Fibroblast of lung (primary cell): ENCODE measurements around the gene PDGFC. TPM values are rescaled to one million over a fixed set of nuclear protein-coding genes. Genes with fewer than 3 reads are reported as not detected.

Source experiments
- DNase-seq, 2 donors: peaks; one replicate each; pipeline versions ENCODE4 v3.0.0 to v3.0.0-alpha.2; 2010; ENCODE audit warnings: low read depth in 2 of 2
- H2AFZ ChIP-seq: 2 replicates; pipeline ENCODE4 v1.5.1; 2012; ENCODE audit warnings: low read length, control low read depth, inconsistent platforms
- H3K27ac ChIP-seq: 2 replicates; pipeline ENCODE4 v1.5.1; 2011; ENCODE audit warnings: low read length, control low read depth; ENCODE audit not compliant: insufficient read depth
- H3K27me3 ChIP-seq: 2 replicates; pipeline ENCODE4 v1.5.1; 2011; ENCODE audit warnings: mild to moderate bottlenecking, low read length; ENCODE audit not compliant: control insufficient read depth, insufficient read depth
- H3K36me3 ChIP-seq: 2 replicates; pipeline ENCODE4 v1.5.1; 2011; ENCODE audit warnings: low read length; ENCODE audit not compliant: control insufficient read depth, insufficient read depth
- H3K4me1 ChIP-seq: 2 replicates; pipeline ENCODE4 v1.5.1; 2011; ENCODE audit warnings: low read length; ENCODE audit not compliant: control insufficient read depth, insufficient read depth; ENCODE audit errors: extremely low read depth
- H3K4me2 ChIP-seq: 2 replicates; pipeline ENCODE4 v1.5.1; 2011; ENCODE audit warnings: low read length, control low read depth; ENCODE audit not compliant: insufficient read depth; ENCODE audit errors: extremely low read depth
- H3K4me3 ChIP-seq, 4 experiments: fragments of 200-600 bp in 1 of 4; sonication (generic) in 1 of 4; replicated peaks in 1 of 4; 2 replicates each; pipeline ENCODE4 v1.5.1; 2011 to 2016; ENCODE audit warnings: low read length in 4 of 4, low read depth in 3 of 4, mild to moderate bottlenecking in 3 of 4, control low read depth in 2 of 4, inconsistent platforms in 1 of 4, mixed read lengths in 1 of 4; ENCODE audit not compliant: insufficient read depth in 1 of 4; ENCODE audit errors: control extremely low read depth in 1 of 4
- H3K79me2 ChIP-seq: 2 replicates; pipeline ENCODE4 v1.5.1; 2012; ENCODE audit warnings: mild to moderate bottlenecking, low read length, inconsistent platforms; ENCODE audit not compliant: control insufficient read depth, insufficient read depth
- H3K9ac ChIP-seq: 2 replicates; pipeline ENCODE4 v1.5.1; 2011; ENCODE audit warnings: mild to moderate bottlenecking, low read length, control low read depth; ENCODE audit not compliant: insufficient read depth
- H3K9me3 ChIP-seq: 2 replicates; pipeline ENCODE4 v1.5.1; 2012; ENCODE audit warnings: low read depth, low read length; ENCODE audit not compliant: control insufficient read depth, insufficient read depth
- H4K20me1 ChIP-seq: 2 replicates; pipeline ENCODE4 v1.5.1; 2011; ENCODE audit warnings: low read length; ENCODE audit not compliant: control insufficient read depth, insufficient read depth; ENCODE audit errors: extremely low read depth
- CTCF ChIP-seq, 2 donors: IDR thresholded peaks in 1 of 2; conservative IDR thresholded peaks in 1 of 2; 1 replicate in 1 of 2; 2 replicates in 1 of 2; pipeline ENCODE4 v1.5.1; 2011 to 2012; ENCODE audit warnings: low read length in 2 of 2, control low read depth in 1 of 2, inconsistent platforms in 1 of 2, low read depth in 1 of 2, mild to moderate bottlenecking in 1 of 2
- EZH2 ChIP-seq: IDR thresholded peaks from 2 replicates; pipeline ENCODE4 v1.5.1; 2012; ENCODE audit warnings: low read length, control low read depth, mild to moderate bottlenecking; ENCODE audit errors: missing control alignments
- polyA plus RNA-seq, 2 donors: library from polyadenylated mRNA; depleted of rRNA in 1 of 2; stranded (reverse) in 1 of 2; unstranded in 1 of 2; fragments of >200 nt; gene quantifications; 2 replicates each; pipeline ENCODE4 v1.2.1, GENCODE V29; 2011 to 2012; ENCODE audit warnings: missing spikeins in 1 of 2
- total RNA-seq: library from RNA; depleted of rRNA; stranded (reverse); fragments of >200 nt; gene quantifications from 2 replicates; pipeline ENCODE4 v1.2.1, GENCODE V29; 2014

Gene PDGFC
- total and polyA plus RNA-seq, 2 donors (not counting 1 experiment from before 2014, with no cell fraction given), result 43.4 to 103 TPM

DNA sequence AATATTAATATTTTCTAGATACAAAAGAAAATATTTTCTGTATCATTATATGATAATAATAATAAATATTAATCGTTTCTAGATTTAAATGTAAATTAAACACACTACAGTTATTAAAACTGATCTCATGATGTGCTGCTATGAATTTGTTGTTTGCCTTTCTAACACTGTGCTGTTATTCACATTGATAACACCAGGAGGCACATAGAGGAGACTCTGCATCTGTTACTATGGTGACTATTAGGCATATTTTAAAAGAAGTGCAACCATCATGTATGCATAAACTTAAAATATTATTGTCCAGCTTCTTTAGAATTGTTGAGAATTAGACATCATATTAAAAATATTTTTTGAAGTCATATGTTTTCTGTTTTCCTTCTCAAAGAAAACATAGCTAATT is 11.8 kb upstream of the PDGFC start:
- Histone ChIP-seq H3K9ac (no peak overlapping the region), H3K4me2 (no peak overlapping the region), H3K9me3 (no peaks in the 10 kb centered on the region), H2AFZ (no peak overlapping the region), H3K36me3 (no peaks in the 10 kb centered on the region), H4K20me1 (no peaks in the 10 kb centered on the region), H3K27ac (no peak overlapping the region), H3K4me3 (no peak overlapping the region), H3K27me3 (no peaks in the 10 kb centered on the region), H3K79me2 (no peaks in the 10 kb centered on the region), H3K4me1 (no peaks in the 10 kb centered on the region)
- peak; percentile 37 to 66 for TF ChIP-seq CTCF (conservative IDR thresholded peaks at IDR 0.05 in 1 of 2, IDR thresholded peaks at IDR 0.05 in 1 of 2; ENCODE audit: low read depth in 1 of 2, low read length in 2 of 2)
- TF ChIP-seq EZH2, result no peak
- DNase-seq, result peak in 1 of 2 donors; percentile 57

DNA sequence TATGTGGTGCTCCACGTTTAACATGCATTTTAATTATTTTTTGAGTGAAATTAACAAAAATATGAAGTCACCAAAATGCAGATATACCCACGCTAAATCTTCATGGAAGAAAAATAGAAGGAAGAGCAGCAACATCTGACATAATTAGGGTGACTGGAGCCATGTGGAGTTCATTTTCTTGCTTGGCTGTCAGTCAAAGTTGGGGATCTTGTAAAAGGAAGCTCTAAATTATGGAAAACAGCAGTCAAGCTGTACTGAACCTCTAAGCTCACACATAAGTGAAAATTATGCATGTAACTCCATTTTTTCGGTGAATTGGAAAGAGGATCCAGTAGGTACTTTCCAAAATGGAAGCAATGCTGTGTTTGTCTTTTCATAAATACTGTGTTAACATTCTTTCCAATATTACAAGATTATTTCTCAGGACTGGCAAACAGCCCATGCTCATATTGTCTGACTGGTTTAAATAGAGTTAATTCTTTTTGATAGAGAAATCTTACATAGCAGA is 9.7 kb upstream of the PDGFC start:
- no peaks in the 10 kb centered on the region for H3K79me2 ChIP-seq
- no peak overlapping the region for H3K4me2 ChIP-seq
- H3K9ac ChIP-seq, result no peak overlapping the region
- no peak for DNase-seq
- H2AFZ ChIP-seq, result no peak overlapping the region
- no peaks in the 10 kb centered on the region for H3K9me3 ChIP-seq
- TF ChIP-seq EZH2 (no peak), CTCF (conservative IDR thresholded peaks at IDR 0.05 in 1 of 2, IDR thresholded peaks at IDR 0.05 in 1 of 2; ENCODE audit: low read depth in 1 of 2, low read length in 2 of 2) (no peak)
- H4K20me1 ChIP-seq, result no peaks in the 10 kb centered on the region
- no peak overlapping the region for H3K27ac ChIP-seq
- no peaks in the 10 kb centered on the region for H3K36me3 ChIP-seq
- no peaks in the 10 kb centered on the region for H3K27me3 ChIP-seq
- H3K4me1 ChIP-seq, result peaks cover 6% of the 10 kb centered on the region
- H3K4me3 ChIP-seq, result no peak overlapping the region

GRCh38 chr4:156977435-156978160 is 6.0 kb upstream of the PDGFC start:
- H3K79me2 ChIP-seq, result no peaks in the 10 kb centered on the region
- H3K9me3 ChIP-seq, result no peaks in the 10 kb centered on the region
- peaks cover 15% of the 10 kb centered on the region for H3K4me1 ChIP-seq
- H3K27ac ChIP-seq, result no peak overlapping the region
- no peak overlapping the region for H3K4me3 ChIP-seq
- H2AFZ ChIP-seq, result no peak overlapping the region
- no peaks in the 10 kb centered on the region for H4K20me1 ChIP-seq
- no peaks in the 10 kb centered on the region for H3K36me3 ChIP-seq
- peak overlapping the region; percentile 38 for H3K4me2 ChIP-seq
- H3K27me3 ChIP-seq, result no peaks in the 10 kb centered on the region
- DNase-seq, result peak; percentile 75 to 99
- H3K9ac ChIP-seq, result no peak overlapping the region
- TF ChIP-seq EZH2, result no peak
